HG03095 (cell line): Measurements from ENCODE around the gene ASPA.

Experiments
- ATAC-seq: cut with Tn5 transposase; IDR thresholded peaks from one replicate; pipeline ENCODE4 v1.9.1; 2021; ENCODE audit warnings: moderate library complexity; ENCODE audit not compliant: unreplicated experiment

ASPA gene

DNA sequence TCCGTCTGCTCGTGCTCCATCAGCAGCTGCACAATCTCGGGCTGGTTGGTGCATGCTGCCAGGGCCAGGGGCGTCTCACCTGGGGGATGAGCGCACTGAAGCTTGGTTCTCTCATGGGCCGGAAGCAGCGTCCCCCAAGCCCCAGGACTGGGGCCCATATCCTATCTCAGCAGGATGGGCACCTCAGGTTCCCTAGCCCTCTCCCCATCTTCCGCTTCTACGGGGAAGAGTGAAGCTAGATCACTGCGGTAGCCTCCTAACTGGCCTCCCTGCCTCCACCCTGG, 57.0 kb downstream of the ASPA start:
- ATAC-seq, result no peak

GRCh38 chr17:3533752-3534151, 58.0 kb downstream of the ASPA start:
- no peak for ATAC-seq

- no peak for ATAC-seq
These were observed 59.1 kb downstream of the ASPA start for GRCh38 chr17:3534881-3535252.

DNA sequence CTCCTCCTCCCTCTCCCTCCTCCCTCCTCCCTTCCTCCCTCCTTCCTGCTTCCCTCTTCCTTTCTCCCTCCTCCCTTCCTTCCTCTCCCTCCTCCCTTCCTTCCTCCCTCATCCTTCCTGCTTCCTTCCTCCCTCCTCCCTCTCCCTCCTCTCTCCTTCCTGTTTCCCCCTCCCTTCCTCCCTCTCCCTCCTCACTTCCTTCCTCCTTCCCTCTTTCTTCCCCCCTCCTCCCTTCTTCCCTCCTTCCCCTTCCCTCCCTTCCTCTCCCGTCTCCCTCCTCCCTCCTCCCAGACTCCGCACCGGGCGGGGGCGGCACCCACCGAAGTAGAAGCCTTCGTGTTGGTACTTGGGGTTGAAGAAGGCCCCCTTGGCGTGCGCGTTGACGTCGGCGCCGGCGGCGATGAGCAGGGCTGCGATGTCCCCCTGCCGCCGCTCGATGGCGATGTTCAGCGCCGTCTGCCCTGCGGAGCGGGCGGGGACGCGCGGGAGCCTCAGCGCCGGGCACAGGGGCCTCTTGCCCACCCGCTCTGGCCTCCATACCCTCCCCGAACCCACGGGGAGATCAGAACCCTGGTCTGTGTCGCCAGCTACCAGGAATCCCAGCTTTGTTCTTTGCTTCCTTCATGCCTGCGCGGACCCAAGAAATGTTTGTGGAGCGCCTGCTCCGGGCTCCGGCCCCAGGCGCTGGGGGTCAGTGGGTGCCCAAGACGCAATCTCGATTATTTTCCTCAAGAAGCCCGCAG, 59.6 kb downstream of the ASPA start:
- ATAC-seq, result no peak

DNA sequence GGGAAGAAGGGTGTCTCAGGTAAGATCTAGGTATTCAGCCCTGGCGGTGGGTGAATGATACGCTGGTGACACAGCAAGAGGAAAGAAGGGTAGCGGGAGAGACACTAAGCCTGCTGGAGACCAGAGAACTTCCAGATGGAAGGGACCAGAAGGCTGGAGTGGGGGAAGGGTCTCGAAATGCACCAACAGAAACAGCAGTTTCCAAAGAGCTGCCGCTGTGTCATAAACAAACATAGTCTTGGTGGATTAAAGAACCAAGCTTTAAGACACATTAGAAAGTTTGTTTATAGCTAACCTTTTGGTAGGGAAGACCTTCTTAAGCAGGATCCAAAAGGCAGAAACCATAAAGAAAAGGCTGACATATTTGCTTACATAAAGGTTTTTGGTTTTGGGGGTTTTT, 60.9 kb downstream of the ASPA start:
- no peak for ATAC-seq

GRCh38 chr17:3539881-3540540, 64.2 kb downstream of the ASPA start:
- ATAC-seq, result no peak

DNA sequence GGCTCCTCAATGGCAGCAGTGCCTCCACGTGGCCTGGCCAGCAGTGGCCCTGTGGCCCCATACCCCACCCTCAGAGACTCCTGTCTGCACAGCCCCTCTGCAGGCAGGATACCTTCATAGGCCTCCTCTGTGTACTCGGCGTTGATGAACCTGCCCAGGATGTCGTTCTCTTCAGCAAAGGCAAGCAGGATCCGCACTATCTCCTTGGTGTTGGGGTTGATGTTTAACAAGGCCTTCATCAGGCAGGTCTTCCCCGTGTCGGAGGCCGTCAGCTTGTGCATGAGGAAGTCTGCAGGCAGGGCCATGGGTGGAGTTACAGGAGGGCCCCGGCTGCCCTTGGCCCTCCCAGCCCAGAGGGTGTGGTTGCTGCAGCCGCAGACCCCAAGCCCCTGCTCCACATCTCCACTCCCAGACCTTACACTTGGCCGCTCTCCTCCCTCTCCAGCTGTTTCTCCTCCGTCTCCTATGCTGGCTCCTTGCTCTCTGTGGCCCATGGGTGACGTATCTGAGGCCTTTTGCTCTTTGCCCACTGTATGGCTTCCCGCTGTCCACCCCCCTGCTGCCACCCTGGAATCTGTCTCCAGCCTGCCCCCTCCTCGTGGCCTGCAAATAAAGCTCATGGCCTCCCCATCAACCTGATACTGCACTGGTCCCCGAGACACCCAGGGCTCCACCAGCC, 66.8 kb downstream of the ASPA start:
- no peak for ATAC-seq

DNA sequence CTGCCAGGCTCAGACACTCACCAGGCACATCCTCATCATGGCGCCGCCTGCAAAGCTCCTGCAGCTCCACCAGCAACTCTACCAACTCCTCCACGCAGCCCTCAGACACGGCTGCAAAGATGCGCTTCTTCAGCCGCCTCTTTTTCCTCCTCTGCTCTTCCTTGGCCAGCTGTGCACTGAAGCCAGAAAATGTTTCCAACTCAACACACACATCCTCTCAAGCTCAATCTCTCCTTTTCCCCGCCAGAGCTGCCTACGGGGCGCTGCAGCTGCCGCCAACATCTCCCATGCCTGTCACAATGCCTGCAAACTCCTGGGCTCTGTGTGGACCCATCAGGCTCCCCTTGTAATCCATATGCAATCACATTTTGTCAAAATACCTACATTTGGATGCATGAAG, 67.7 kb downstream of the ASPA start:
- ATAC-seq, result no peak

- no peak for ATAC-seq
These were observed 68.6 kb downstream of the ASPA start for GRCh38 chr17:3544365-3544764.

DNA sequence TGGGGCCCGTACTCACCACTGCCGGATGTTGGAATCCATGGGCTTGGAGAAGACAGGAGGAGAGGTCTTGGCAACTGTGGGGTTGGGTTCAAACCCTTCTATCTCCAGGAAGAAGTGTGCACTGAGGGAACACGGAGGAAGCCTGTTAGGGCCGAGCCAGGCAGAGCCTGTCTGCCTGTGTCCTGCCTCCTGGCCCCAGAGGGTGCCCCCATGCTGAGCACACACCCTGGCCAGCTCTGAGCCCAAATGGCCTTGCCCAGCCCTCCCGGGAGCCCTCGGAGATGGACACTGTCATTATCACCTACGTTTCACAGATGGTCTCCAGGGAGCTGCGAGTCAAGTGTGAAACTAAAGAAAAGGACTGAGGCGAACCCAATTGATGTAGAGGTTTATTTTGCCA, 69.4 kb downstream of the ASPA start:
- ATAC-seq, result no peak

DNA sequence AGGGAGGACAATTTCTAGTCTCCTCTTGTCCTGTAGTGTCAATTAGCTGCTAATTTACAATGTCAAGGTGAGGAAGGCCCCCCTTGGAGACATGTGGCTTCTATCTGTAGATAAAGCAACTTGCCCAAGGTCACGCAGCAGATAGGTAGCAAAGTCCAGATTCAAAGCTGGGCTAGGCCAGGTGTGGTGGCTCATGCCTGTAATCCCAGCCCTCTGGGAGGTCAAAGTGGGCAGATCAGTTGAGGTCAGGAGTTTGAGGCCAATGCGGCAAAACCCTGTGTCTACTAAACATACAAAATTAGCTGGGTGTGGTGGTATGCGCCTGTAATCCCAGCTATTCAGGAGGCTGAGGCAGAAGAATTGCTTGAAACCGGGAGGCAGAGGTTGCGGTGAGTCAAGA, 70.7 kb downstream of the ASPA start:
- ATAC-seq, result no peak

DNA sequence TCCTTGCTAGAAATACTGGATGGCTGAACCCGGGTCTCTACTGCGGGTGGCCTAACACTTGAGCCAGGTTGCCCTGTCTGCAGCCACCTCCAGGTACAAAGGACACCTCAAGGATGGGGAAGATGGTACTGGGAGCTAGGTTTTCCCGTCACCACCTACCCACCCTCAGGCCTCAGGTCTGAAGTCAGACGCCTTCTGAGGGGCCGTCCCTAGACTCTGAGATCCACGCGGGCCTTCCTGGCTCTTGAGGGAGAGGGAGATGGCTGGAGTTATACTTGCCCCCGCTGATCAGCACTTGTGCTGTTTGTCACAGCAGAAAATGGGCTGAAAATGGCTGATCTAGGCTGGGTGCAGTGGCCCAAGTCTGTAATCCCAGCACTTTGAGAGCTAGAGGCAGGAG, 71.2 kb downstream of the ASPA start:
- no peak for ATAC-seq

GRCh38 chr17:3547628-3548027, 71.8 kb downstream of the ASPA start:
- ATAC-seq, result no peak

DNA sequence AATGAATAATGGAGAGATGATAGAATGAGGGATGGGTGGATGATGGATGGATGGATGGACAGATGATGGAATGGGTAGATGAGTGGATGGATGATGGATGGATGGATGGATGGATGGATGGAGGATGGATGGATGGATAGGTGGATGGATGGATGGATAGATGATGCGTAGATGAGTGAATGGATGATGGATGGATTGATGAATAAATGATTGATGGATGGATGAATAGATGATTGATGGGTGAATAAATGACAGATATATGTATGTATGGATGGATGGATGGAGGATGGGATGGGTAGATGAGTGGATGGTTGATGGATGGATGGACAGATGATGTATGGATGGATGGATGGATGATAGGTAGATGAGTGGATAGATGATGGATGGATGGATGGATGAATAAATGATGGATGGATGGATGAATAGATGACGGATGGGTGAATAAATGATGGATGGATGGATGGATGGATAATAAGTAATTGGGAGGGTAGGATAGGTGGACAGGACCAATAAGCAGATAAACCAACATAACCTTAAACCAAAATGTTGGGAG, 73.9 kb downstream of the ASPA start:
- ATAC-seq, result no peak

DNA sequence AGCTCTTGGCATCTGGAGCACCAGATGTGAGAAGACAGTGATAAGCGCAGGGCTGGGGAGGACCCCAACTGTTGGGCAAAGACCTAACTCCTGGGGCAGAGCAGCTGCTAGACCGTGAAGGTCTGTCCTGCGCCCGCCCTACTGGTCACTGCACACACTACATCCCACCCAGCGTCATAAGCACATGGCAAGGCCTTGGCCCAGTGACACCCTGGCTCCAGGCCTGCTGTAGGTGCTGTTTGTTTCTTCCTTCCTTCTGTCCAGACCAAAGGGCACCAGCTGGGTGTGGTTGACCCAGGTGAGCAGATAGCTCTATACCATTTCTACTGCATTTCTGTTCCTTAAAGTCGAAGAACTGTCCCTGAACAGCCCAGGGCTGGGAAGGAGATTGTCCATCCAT, 75.4 kb downstream of the ASPA start:
- ATAC-seq, result no peak

DNA sequence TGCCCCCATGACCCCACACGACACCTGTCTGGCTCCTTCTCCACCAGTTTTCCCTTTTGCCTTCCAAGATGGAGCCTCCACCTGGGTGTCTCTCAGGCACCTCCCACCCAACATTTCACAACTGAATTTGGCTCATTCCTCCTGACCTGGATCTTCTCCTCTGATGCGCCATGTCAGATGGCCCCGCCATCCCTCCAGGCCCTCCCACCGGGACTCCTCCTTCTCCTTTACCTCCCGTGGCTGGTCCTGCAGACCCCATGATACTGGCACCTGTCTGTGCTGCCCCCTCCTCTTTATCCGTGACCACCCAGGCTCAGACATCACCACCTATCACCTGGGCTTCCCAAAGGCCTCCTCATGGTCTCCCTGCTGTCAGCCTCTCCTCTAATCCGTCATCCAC, 77.1 kb downstream of the ASPA start:
- no peak for ATAC-seq
